Measurements from ENCODE around the gene HOXD9.

Gene HOXD9

GRCh38 chr2:176156807-176157498 lies 34.4 kb downstream of the HOXD9 start, which contains the start of gene HOXD3:
HOXD3 (plus strand) TSS chr2:176157307; CDS start chr2:176169115, 11,808 bp downstream.
- H3K27ac ChIP-seq, result no peak within 1 kb of the TSS
- TF ChIP-seq, protein P1, sequence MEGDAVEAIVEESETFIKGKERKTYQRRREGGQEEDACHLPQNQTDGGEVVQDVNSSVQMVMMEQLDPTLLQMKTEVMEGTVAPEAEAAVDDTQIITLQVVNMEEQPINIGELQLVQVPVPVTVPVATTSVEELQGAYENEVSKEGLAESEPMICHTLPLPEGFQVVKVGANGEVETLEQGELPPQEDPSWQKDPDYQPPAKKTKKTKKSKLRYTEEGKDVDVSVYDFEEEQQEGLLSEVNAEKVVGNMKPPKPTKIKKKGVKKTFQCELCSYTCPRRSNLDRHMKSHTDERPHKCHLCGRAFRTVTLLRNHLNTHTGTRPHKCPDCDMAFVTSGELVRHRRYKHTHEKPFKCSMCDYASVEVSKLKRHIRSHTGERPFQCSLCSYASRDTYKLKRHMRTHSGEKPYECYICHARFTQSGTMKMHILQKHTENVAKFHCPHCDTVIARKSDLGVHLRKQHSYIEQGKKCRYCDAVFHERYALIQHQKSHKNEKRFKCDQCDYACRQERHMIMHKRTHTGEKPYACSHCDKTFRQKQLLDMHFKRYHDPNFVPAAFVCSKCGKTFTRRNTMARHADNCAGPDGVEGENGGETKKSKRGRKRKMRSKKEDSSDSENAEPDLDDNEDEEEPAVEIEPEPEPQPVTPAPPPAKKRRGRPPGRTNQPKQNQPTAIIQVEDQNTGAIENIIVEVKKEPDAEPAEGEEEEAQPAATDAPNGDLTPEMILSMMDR (conservative IDR thresholded peaks at IDR 0.05), result no peak

DNA sequence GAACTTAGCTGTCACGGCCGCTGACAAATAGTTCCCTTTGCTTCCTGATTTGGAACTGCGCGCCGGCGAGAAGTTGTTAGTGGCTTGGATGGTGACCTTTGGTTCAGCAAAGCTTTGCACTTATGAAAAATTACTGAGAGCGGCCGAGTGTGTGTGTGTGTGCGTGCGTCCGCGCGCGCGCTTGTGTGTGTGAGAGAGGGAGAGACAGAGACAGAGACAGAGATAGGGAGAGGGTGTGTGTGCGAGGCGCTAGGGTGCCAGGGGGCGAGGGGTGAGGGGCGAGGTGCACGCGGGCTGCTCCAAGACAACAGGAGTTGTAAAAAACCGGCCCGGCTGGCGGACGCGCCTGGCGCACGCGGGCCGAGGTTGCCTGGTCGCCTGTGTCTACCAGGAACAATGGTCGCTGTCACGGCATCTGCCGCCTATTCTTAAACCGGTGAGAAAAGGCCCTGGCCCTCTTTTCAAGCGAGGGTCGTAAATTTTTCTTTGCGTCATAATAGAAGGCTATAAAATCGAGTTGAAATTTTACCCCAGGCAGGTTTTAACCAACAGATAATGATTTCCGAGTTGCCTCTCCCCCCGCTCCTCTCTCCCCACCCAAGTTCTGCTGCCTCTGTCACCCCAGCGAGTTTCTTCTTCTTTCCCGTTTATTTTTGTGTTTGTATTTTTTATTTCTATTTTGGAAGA lies 35.1 kb downstream of the HOXD9 start:
- H3K27ac ChIP-seq, result no peak overlapping the region
- TF ChIP-seq, protein P1 (conservative IDR thresholded peaks at IDR 0.05), result no peak

DNA sequence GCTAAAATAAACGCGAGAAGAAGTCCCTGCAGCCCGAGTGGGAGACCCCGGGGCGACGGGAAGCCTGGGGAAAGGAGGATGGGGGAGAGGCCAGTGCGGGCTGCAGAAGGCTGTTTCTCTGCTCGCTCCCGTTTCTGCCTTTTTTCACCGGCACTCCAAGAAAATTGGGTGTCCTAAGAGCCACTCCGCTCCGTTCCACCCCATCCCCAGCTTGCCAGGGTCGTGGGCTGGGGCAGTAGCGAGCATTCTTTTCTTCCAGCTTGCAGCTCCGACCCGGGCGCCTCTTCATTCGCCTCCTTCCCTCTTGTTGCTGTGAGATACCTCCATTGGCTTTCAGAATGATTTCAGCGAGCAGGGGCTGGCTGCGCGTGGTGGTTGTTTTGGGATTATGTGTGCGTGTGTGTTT lies 35.7 kb downstream of the HOXD9 start:
- TF ChIP-seq, protein P1 (conservative IDR thresholded peaks at IDR 0.05), result no peak
- no peak overlapping the region for H3K27ac ChIP-seq

DNA sequence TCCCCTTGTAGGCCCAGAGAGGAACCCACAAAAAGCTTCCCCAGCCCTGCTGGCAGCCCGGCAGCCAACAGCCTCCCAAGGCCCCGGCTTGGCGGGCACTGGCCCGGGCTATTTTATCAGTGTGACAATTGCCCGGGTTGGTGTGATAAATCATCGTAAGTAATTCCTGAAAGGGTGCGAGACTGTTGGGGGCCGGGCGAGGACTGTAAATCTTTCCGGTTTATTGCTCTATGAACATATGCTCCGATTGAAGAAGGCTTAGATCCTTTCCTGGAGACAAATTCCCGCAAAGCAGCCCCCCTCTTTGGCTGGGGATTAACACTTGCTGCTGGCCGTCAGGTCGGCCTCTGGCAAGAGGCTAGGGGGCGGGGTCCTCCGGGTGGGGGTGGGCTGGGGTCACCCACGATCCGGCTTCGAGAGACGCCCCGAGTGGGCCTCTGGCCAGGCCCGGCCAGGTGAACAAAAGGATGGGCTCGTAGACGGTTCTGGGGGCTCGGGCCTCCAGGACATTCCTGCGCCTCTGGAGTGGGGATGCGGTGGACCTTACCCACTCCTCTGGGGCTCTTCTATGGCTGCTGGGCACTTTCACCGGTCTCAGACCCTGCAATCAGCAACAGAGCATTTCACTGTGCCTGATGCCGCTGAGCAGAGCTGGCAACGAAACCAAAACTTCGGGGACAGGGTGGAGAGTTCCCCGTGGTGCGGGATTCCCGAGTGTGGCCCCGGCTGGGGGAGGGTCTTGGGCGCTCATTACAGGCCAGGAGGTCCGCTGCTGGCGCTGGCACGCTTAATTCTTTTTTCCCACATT lies 36.5 kb downstream of the HOXD9 start:
- H3K27ac ChIP-seq, result no peak overlapping the region
- TF ChIP-seq, protein P1 (conservative IDR thresholded peaks at IDR 0.05), result no peak

DNA sequence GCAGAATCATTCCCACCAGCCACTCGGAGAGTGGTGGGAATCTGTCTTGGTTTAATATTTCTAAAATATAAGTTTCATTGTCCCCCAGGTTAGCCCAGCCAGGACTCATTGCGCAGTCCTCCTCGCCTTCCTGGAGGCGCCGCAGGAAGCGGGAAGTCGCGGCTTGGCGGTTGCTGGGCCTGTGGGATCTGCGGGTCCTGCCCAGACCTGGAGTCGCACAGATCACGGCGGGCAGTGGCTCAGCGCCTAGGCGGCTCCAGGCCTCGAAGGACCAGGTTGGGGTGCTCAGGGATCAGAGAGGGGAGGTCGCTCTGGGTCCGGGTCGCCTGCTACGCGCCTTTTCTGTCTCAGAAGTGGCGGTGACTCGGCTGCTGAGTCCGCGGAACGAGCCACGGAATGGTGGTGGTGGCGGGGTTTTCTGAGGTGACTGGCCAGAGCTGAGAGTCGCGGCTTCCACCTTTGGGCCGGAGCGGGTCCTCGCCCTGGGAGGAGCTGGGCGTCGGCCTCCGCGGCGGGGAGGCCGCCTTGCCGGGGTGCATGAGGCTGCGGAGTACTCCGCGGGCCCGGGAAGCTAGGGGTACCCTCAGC lies 37.2 kb downstream of the HOXD9 start:
- TF ChIP-seq, protein P1 (conservative IDR thresholded peaks at IDR 0.05), result no peak
- no peak overlapping the region for H3K27ac ChIP-seq

DNA sequence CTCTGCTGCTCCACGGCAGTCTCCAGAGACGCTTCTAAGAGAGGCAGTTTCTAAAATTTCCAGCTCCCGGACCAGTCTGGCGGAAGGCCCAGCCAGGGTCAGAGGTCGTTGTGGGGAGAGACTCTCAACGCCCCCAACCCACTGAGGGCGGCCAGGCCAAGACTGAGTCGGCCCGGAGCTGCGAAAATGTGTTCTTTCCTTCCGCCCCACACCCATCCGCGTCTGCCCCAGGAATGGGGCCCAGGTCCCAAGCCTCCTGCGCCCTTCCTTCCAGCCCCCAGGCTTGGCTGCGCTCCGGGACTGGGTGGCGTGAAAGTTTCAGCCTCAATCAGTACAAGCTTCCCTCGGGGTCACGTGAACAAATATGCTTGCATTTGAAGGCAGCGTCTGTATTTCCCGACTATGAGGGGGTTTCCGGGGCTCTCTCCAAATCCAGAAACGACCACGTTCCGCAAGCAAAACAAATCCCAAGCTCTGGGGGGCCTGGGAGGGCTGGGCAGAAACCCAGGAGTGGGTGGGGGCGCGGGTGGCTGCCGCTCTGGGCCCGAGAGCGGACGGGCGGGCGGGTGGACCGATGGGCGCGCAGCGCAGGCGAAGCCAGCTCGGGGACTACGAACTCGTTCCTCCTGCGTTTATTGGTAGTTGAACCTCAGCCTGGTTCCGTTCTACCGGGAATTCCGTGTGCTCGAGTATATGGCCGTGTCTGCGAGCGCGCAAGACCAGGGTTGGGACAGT lies 37.9 kb downstream of the HOXD9 start:
- TF ChIP-seq, protein P1 (conservative IDR thresholded peaks at IDR 0.05), result no peak
- no peak overlapping the region for H3K27ac ChIP-seq

Measured in VCaP (cell line).